PFSK-1 (cell line): Measurements from ENCODE around the gene ABCB9.

Source experiments
- POLR2AphosphoS5 ChIP-seq: IDR thresholded peaks from 2 replicates; pipeline ENCODE4 v1.6.1; 2012; ENCODE audit warnings: low read depth, mild to moderate bottlenecking, control low read depth, low read length, moderate library complexity
- SIN3A ChIP-seq: IDR thresholded peaks from 2 replicates; pipeline ENCODE4 v1.6.1; 2012; ENCODE audit warnings: mild to moderate bottlenecking, low read length, moderate library complexity, borderline replicate concordance; ENCODE audit not compliant: insufficient read depth

- TF ChIP-seq POLR2AphosphoS5 (no peak), SIN3A (no peak)
These were observed 17.7 kb downstream of the ABCB9 start for GRCh38 chr12:122948605-122949004.
